Activated CD4-positive, alpha-beta T cell treated with anti-CD3 and anti-CD28 coated beads, Interleukin-2, Interleukin-4, amounts not matched to agents 100 ng/mL and 50 ng/mL, durations not matched to agents 16 hours and 8 hours (primary cell): ENCODE results near the gene SHISA2.

Source experiments
- DNase-seq: peaks from one replicate; pipeline ENCODE4 v3.0.0-alpha.2; 2020; ENCODE audit warnings: low spot score

The SHISA2 gene

DNA sequence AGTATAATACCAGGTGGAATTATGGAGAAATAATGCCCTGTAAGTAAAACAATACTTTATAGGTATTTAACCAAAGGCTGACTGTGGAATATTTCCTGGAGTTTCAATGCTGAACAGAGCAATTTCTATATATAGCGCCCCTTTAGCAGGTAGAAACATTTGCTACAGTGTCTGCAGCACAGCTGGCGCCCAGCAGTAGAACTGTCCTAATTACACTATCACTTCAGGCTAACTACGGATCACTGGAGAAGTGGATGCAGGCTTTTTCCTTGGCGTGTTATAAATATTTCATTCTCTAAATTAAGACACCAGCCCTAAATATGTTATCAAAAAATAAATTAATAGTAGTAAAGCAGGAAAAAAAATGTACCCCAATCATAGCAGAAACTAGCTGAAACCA lies 3.1 kb downstream of the SHISA2 start:
- no peak for DNase-seq

DNA sequence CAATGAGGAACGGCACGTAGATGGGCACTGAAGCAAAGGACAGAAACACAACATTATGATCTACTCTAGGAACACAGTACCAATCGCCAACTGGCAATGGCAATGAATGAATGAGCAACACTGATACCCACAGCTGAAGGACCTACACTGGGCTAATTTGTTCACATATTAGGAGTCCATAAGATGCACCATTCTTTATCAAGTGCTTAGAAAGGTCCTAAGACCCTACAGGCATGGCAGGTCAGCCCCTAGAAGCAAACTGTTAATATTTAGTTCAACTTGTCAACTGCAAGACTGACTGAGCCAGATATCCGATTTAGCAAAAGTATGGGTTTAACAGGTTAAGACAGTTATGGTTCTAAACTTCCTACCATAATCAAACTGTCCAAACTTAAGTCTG lies 4.8 kb downstream of the SHISA2 start:
- no peak for DNase-seq

GRCh38 chr13:26046639-26047038 lies 5.2 kb downstream of the SHISA2 start:
- no peak for DNase-seq

GRCh38 chr13:26045142-26045541 lies 6.7 kb downstream of the SHISA2 start:
- no peak for DNase-seq

- DNase-seq: no peak
Measured at GRCh38 chr13:26042785-26043184, 9.0 kb downstream of the SHISA2 start.

DNA sequence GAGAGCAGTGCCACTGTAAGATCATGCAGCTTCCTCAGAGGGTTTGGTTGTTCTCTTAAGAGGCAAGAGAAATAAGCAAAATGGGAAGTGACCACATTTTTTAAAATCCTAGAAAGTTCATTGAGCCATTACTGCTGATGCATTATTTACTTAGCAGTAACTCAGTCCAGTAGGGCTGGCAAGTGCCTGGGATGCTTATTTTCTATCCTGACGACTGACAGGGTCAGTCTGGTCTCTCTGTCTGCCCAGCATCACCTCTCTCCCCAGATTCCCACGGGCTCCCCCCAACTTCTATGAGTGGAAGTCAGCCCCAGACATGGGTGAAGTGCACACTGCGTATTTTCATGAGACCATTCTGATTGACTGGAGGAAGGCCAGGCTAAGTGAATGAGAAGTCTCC lies 10.4 kb downstream of the SHISA2 start:
- DNase-seq: no peak

- DNase-seq: no peak
Measured at GRCh38 chr13:26038931-26039475, 12.8 kb downstream of the SHISA2 start.

GRCh38 chr13:26037302-26037701 lies 14.5 kb downstream of the SHISA2 start:
- DNase-seq: peak; percentile 38

- DNase-seq: no peak
Measured at GRCh38 chr13:26036383-26036782, 15.4 kb downstream of the SHISA2 start.

DNA sequence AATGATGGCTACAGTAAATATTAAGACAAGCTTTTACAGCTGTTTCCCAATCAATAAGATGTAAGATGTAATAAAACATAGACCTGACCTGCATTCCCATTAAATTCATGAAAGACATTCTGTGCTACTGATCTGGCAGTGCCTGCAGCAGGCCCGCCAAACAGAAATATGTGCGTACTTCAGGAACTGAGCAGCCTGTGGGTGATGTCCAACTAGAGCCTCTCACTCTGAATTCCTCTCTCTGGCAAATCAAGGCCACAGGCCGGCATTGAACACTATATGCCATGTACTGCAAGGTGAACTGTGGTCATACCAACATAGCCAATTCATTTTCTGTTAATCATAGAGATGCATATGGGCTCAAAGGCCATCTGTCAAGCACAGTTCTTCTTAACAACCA lies 17.8 kb downstream of the SHISA2 start:
- no peak for DNase-seq

GRCh38 chr13:26030331-26030730 lies 21.5 kb downstream of the SHISA2 start:
- DNase-seq: no peak

DNA sequence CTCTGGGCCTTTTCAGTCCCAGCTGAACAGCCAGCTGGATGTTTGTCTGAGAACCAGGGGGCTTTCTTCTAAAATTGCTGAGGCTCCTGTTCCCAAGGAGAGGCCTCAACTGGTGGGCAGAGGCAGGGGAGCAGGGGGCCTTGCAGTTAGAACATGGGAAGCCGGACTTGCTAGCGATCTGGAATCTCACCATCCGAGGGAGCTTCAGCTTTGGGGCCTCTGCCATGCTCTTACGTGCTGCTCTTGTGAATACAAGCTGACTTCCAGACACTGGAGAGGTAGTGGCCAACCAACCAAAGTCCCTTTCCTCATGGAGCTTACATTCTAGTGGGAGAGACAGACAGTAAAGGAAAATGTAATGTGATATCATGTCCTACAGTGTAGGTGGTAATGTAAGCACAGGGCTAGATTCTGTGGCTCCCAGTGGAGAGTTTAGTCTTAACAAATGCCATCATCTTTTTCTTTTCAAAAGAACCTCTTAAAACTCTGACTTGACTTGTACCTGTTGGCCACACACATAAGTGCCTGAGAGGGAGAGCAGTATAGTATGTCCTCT lies 22.2 kb downstream of the SHISA2 start:
- no peak for DNase-seq

GRCh38 chr13:26026211-26026610 lies 25.6 kb downstream of the SHISA2 start:
- no peak for DNase-seq

GRCh38 chr13:26025771-26026170 lies 26.0 kb downstream of the SHISA2 start:
- no peak for DNase-seq

DNA sequence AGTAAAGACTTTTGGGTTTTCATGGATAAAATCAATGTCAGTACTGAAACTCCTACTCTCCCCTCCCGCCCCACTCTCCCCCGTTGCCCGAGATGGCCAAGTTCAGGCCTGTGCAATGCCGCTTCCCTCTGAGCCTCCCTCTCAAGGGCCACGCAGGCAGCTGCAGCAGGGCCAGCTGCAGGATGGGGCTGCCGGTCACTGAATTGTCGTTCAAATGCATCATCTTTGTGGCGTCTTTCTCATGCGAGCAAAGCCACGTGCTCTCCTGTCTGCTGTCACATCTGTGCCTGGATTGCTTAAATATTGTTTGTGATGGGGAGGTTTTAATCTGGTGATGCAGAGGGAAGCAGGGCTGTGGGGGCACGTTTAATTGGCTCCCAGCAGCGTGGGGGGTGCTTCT lies 26.6 kb downstream of the SHISA2 start:
- DNase-seq: no peak

DNA sequence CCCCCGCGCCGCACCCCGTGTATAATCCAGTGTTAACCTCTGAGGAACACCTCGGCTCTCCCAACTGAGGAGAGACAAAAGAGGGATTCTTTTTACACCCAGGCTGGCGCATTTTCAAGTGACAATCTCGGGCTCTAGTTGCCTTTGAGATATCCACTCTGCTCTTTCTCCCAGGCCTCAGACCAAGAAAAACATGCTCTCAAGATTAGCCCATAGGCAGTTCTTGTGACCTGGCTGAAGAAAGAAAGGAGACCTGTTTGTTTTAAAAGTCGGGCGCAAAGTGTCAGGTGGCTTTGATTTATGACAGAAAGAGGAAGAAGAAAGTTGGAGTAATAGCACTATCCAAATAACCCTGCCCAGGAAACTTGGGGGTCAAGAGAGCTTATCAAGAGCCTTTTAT lies 27.3 kb downstream of the SHISA2 start:
- no peak for DNase-seq

GRCh38 chr13:26022538-26023292 lies 29.1 kb downstream of the SHISA2 start:
- no peak for DNase-seq

- DNase-seq: no peak
Measured at GRCh38 chr13:26021956-26022355, 29.9 kb downstream of the SHISA2 start.

GRCh38 chr13:26021516-26021915 lies 30.3 kb downstream of the SHISA2 start:
- DNase-seq: no peak

- no peak for DNase-seq
Measured at GRCh38 chr13:26020891-26021290, 30.9 kb downstream of the SHISA2 start.

- DNase-seq: no peak
Measured at GRCh38 chr13:26019881-26020870, 31.6 kb downstream of the SHISA2 start.

DNA sequence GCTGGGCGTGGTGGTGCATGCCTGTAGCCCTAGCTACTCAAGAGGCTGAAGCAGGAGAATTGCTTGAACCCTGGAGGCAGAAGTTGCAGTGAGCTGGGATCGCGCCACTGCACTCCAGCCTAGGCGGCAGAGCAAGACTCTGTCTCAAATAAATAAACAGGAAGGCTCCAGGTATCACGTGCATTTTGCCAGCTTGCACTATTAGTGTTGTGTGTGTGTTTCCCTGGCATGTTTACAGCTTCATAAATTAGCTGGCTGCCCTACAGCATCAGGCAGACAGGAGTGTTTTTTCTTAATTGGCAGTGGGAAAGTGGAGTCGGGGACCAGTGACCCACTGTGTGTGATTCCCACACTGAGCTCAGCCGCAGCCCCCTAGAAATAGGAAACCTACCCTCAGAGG lies 32.6 kb downstream of the SHISA2 start:
- DNase-seq: no peak
